Osteoblast (primary cell): Measurements from ENCODE around the gene SERINC5. TPM values are rescaled to one million over a fixed set of nuclear protein-coding genes. Genes with fewer than 3 reads are reported as not detected.

Experiments
- DNase-seq: peaks from one replicate; pipeline ENCODE4 v3.0.0; 2011; ENCODE audit warnings: low spot score, mixed read lengths; ENCODE audit not compliant: insufficient read length; ENCODE audit errors: missing footprints
- H2AFZ ChIP-seq: 2 replicates; pipeline ENCODE4 v1.6.0; 2011; ENCODE audit warnings: mild to moderate bottlenecking, low read length
- H3K27ac ChIP-seq: 2 replicates; pipeline ENCODE4 v1.5.1; 2011; ENCODE audit warnings: mild to moderate bottlenecking, low read depth, low read length, moderate library complexity
- H3K27me3 ChIP-seq: 2 replicates; pipeline ENCODE4 v1.6.0; 2012; ENCODE audit warnings: mild to moderate bottlenecking, control low read depth, inconsistent platforms, low read length, moderate library complexity; ENCODE audit not compliant: insufficient read depth
- H3K36me3 ChIP-seq: 2 replicates; pipeline ENCODE4 v1.5.1; 2011; ENCODE audit warnings: mild to moderate bottlenecking, low read length, control low read depth, moderate library complexity; ENCODE audit not compliant: insufficient read depth
- H3K4me1 ChIP-seq: 2 replicates; pipeline ENCODE4 v1.5.1; 2011; ENCODE audit warnings: mild to moderate bottlenecking, low read length, control low read depth, moderate library complexity; ENCODE audit not compliant: insufficient read depth
- H3K4me2 ChIP-seq: 2 replicates; pipeline ENCODE4 v1.6.0; 2011; ENCODE audit warnings: mild to moderate bottlenecking, low read length; ENCODE audit not compliant: insufficient read depth
- H3K4me3 ChIP-seq: fragments of 200-600 bp; sonication (generic); 3 replicates; pipeline ENCODE4 v1.5.1; 2012; ENCODE audit warnings: mild to moderate bottlenecking, low read length, inconsistent platforms; ENCODE audit not compliant: insufficient read depth
- H3K79me2 ChIP-seq: 2 replicates; pipeline ENCODE4 v1.6.0; 2012; ENCODE audit warnings: mild to moderate bottlenecking, low read length, control low read depth, inconsistent platforms; ENCODE audit not compliant: insufficient read depth
- H3K9me3 ChIP-seq: 2 replicates; pipeline ENCODE4 v1.5.1; 2011; ENCODE audit warnings: low read depth, low read length, control low read depth
- H4K20me1 ChIP-seq: 2 replicates; pipeline ENCODE4 v1.6.0; 2012; ENCODE audit warnings: mild to moderate bottlenecking, low read length, control low read depth; ENCODE audit not compliant: insufficient read depth
- total RNA-seq: library from RNA; depleted of rRNA; stranded (reverse); fragments of >200 nt; gene quantifications from 2 replicates; pipeline ENCODE4 v1.2.3, GENCODE V29; 2012
- TF ChIP-seq, protein P1 (sequence below): IDR thresholded peaks from 2 replicates; pipeline ENCODE4 v1.5.1; 2011; ENCODE audit warnings: mild to moderate bottlenecking, low read depth, low read length, moderate library complexity; ENCODE audit errors: extremely low read depth

Gene SERINC5
- total RNA-seq, 1 donor = 96.3 TPM

DNA sequence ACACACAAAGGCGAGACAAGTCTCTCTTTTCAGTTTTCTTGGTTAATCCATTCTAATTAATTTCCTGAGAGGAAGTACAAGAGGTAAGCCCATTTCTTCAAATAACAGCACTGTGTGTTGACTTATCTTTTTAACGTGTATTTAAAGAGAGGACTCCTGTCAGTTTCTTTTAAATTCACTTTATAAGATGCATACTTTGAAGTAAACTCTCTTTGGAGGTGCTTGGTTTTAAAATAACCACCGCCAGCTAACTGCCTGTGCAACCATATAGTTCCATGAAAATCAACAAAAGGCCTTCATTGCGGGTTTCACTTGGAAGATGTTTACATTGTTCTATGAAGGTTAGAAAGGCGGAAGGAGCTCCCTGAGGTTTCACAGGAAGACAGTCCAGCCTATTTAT is 13.1 kb upstream of the SERINC5 start:
- TF ChIP-seq, protein P1, sequence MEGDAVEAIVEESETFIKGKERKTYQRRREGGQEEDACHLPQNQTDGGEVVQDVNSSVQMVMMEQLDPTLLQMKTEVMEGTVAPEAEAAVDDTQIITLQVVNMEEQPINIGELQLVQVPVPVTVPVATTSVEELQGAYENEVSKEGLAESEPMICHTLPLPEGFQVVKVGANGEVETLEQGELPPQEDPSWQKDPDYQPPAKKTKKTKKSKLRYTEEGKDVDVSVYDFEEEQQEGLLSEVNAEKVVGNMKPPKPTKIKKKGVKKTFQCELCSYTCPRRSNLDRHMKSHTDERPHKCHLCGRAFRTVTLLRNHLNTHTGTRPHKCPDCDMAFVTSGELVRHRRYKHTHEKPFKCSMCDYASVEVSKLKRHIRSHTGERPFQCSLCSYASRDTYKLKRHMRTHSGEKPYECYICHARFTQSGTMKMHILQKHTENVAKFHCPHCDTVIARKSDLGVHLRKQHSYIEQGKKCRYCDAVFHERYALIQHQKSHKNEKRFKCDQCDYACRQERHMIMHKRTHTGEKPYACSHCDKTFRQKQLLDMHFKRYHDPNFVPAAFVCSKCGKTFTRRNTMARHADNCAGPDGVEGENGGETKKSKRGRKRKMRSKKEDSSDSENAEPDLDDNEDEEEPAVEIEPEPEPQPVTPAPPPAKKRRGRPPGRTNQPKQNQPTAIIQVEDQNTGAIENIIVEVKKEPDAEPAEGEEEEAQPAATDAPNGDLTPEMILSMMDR = no peak

DNA sequence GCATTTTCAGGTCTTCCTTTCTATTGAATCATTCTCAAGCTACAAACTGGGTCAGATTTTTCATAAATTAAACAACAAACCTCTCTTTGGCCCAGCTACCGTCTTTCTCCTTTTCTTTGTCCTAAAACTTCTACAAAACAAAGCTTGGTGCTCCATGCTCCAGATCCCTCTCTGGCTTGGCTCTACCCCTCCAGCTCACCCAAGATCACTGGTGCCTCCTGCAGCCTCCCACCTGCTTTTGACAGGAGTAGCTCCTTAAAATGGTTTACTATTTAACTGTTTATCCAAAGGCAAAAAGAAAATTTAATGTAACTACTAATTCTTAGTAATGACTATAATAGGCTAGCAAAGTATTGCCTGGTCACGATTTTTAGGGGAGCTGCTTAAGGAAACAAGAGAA is 10.7 kb upstream of the SERINC5 start:
- no peak overlapping the region for H2AFZ ChIP-seq
- no peaks in the 10 kb centered on the region for H3K79me2 ChIP-seq
- TF ChIP-seq, protein P1 = no peak
- no peak for DNase-seq
- H3K4me3 ChIP-seq = no peak overlapping the region
- H3K27ac ChIP-seq = no peak overlapping the region
- no peaks in the 10 kb centered on the region for H3K9me3 ChIP-seq
- no peaks in the 10 kb centered on the region for H3K27me3 ChIP-seq
- no peaks in the 10 kb centered on the region for H3K36me3 ChIP-seq
- H3K4me1 ChIP-seq = no peaks in the 10 kb centered on the region
- no peaks in the 10 kb centered on the region for H4K20me1 ChIP-seq
- H3K4me2 ChIP-seq = no peak overlapping the region

More for the DNA sequence above, 13.1 kb upstream of the SERINC5 start:
- Histone ChIP-seq H3K79me2 (no peaks in the 10 kb centered on the region), H3K27me3 (no peaks in the 10 kb centered on the region), H3K4me2 (no peak overlapping the region), H3K9me3 (no peaks in the 10 kb centered on the region), H4K20me1 (no peaks in the 10 kb centered on the region), H3K27ac (no peak overlapping the region), H2AFZ (peak overlapping the region; percentile 67), H3K4me3 (no peak overlapping the region), H3K4me1 (no peaks in the 10 kb centered on the region), H3K36me3 (no peaks in the 10 kb centered on the region)
- no peak for DNase-seq

DNA sequence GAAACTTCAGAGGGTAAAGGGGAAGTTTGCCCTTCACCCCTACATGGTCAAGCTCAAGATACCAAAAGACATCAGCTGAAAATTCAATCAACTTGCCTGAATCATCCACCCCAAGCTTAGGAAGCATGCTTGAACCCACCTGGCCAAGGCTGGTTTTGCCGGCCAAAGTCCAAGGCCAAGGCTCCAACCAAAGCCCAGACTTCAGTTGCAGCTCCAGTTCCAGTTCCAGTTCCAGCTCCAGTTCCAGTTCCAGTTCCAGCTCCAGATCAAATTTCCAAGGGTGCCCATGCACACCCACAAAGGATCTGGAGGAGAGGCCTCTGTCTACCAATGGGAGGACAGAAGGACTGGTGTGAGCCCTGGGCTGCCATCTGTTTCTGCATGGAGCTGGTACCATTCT is 4.6 kb upstream of the SERINC5 start:
- Histone ChIP-seq H3K4me2 (no peak overlapping the region), H3K4me3 (no peak overlapping the region), H3K27ac (no peak overlapping the region), H3K27me3 (no peaks in the 10 kb centered on the region), H3K79me2 (peaks cover 4% of the 10 kb centered on the region), H3K4me1 (no peaks in the 10 kb centered on the region), H2AFZ (no peak overlapping the region), H3K36me3 (no peaks in the 10 kb centered on the region), H4K20me1 (no peaks in the 10 kb centered on the region), H3K9me3 (no peaks in the 10 kb centered on the region)
- TF ChIP-seq, protein P1 = no peak
- DNase-seq = no peak

DNA sequence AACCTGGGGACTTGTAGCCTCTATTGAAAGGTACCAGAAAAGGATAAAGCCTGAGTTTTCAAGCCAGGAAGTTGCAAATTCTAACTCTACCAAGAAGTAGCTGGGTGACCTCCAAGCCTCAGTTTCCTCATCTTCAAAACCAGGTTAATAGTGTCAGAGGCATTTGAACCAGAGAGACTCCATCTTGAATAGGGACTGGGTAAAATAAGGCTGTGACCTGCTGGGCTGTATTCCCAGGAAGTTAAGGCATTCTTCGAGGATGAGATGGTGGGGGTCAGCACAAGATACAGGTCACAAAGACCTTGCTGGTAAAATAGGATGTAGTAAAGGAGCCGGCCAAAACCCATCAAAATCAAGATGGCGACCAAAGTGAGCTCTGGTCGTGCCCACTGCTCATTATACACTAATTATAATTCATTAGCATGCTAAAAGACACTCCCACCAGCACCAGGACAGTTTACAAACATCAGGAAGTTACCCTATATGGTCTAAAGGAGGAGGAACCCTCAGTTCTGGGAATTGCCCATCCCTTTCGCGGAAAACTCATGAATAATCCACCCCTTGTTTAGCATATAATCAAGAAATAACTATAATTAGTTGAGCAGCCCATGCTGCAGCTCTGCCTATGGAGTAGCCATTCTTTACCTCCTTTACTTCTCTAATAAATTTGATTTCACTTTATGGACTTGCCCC is 3.8 kb upstream of the SERINC5 start:
- H3K36me3 ChIP-seq = no peaks in the 10 kb centered on the region
- no peaks in the 10 kb centered on the region for H3K9me3 ChIP-seq
- H2AFZ ChIP-seq = no peak overlapping the region
- no peak overlapping the region for H3K4me3 ChIP-seq
- H3K4me2 ChIP-seq = no peak overlapping the region
- no peaks in the 10 kb centered on the region for H4K20me1 ChIP-seq
- no peaks in the 10 kb centered on the region for H3K27me3 ChIP-seq
- TF ChIP-seq, protein P1 = no peak
- peaks cover 2% of the 10 kb centered on the region for H3K4me1 ChIP-seq
- no peak for DNase-seq
- peaks cover 11% of the 10 kb centered on the region for H3K79me2 ChIP-seq
- H3K27ac ChIP-seq = no peak overlapping the region
